GM12865 (cell line): ENCODE measurements around the gene SRSF7.
"Not testable (repeated sequence)": the region's sequence is repeated elsewhere in the genome, so short reads cannot be mapped to it uniquely, and the experiment has no call there.

Experiments used
- DNase-seq: peaks from one replicate; pipeline ENCODE4 v3.0.0; 2010; ENCODE audit warnings: low read depth
- H3K4me3 ChIP-seq: 2 replicates; pipeline ENCODE4 v1.5.1; 2011; ENCODE audit warnings: mild to moderate bottlenecking, low read depth, low read length, control low read depth
- CTCF ChIP-seq: IDR thresholded peaks from 2 replicates; pipeline ENCODE4 v1.5.1; 2011; ENCODE audit warnings: low read length, control low read depth, low read depth, inconsistent platforms; ENCODE audit not compliant: insufficient read depth; ENCODE audit errors: missing control alignments

The SRSF7 gene

GRCh38 chr2:38711558-38711957, 39.6 kb downstream of the SRSF7 start:
- H3K4me3 ChIP-seq: no peak overlapping the region
- DNase-seq: no peak
- TF ChIP-seq CTCF: no peak

- peak; percentile 73 for DNase-seq
- H3K4me3 ChIP-seq: no peak overlapping the region
- no peak for TF ChIP-seq CTCF
Observed at GRCh38 chr2:38709567-38710194, 41.5 kb downstream of the SRSF7 start.

- no peak for TF ChIP-seq CTCF
- DNase-seq: no peak
- H3K4me3 ChIP-seq: no peak overlapping the region
Observed at GRCh38 chr2:38708900-38709566, 42.1 kb downstream of the SRSF7 start.

GRCh38 chr2:38708491-38708890, 42.7 kb downstream of the SRSF7 start:
- not testable (repeated sequence) for DNase-seq, H3K4me3 ChIP-seq

- no peak for DNase-seq
- TF ChIP-seq CTCF: no peak
- H3K4me3 ChIP-seq: no peak overlapping the region
Observed at GRCh38 chr2:38706846-38707345, 44.3 kb downstream of the SRSF7 start.

GRCh38 chr2:38704664-38705063, 46.5 kb downstream of the SRSF7 start:
- no peak for DNase-seq
- no peak overlapping the region for H3K4me3 ChIP-seq
- TF ChIP-seq CTCF: no peak

GRCh38 chr2:38703336-38703735, 47.8 kb downstream of the SRSF7 start:
- DNase-seq, H3K4me3 ChIP-seq: not testable (repeated sequence)

- TF ChIP-seq CTCF: no peak
- no peak for DNase-seq
- no peak overlapping the region for H3K4me3 ChIP-seq
Observed at GRCh38 chr2:38702413-38702812, 48.7 kb downstream of the SRSF7 start.
